HEK293T (cell line): ENCODE data around the gene ETV6.

Experiments used
- BHLHE40 ChIP-seq: fragments of 450-650 bp; IDR thresholded peaks from 2 replicates; pipeline ENCODE4 v1.6.1; 2016; ENCODE audit warnings: mild to moderate bottlenecking, moderate library complexity, borderline replicate concordance
- ELF4 ChIP-seq: fragments of 450-650 bp; IDR thresholded peaks from 2 replicates; pipeline ENCODE4 v1.6.1; 2017; ENCODE audit warnings: antibody characterized with exemption
- HDGF ChIP-seq: fragments of 450-650 bp; IDR thresholded peaks from 2 replicates; pipeline ENCODE4 v1.6.1; 2017; ENCODE audit warnings: antibody characterized with exemption, borderline replicate concordance
- SUZ12 ChIP-seq: fragments of 450-650 bp; IDR thresholded peaks from 2 replicates; pipeline ENCODE4 v1.6.1; 2016; ENCODE audit warnings: mild to moderate bottlenecking
- TARDBP ChIP-seq: fragments of 450-650 bp; IDR thresholded peaks from 2 replicates; pipeline ENCODE4 v1.6.1; 2016
- TF ChIP-seq, protein P1 (sequence below): fragments of 450-650 bp; IDR thresholded peaks from 2 replicates; pipeline ENCODE4 v1.6.1; 2016

DNA sequence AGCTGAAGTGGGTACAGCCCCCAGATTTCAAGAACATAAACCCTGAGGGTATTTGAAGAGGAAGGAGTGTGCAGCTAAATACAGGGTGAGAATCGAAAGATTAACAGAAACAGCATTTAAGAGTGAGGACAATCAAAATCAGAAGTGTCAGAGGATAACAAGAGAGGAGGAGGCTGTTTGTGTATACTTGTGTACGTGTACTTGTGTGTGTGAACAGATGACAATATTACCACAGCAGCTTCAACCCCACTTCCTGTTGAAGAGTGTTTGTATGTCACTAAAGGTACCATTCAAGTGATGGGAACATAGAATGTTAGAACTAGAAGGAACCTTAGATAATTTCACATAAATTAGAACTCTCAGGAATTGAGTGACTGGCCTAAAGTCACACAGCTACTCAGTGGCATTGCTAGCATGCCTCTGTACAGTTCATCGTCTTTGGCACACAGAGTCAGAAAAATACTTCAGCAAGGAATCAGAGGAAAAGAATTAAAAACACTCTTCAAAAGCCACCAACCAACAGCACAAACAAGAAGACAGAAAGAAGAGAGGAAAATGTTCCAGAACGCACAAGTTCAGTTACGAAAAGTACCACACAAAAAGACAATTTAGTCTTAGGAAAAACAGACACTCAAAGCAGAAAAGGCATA lies 256.9 kb downstream of the ETV6 start:
- TF ChIP-seq SUZ12 (no peak), ELF4 (no peak), HDGF (no peak), TARDBP (no peak), BHLHE40 (no peak)
- TF ChIP-seq, protein P1, sequence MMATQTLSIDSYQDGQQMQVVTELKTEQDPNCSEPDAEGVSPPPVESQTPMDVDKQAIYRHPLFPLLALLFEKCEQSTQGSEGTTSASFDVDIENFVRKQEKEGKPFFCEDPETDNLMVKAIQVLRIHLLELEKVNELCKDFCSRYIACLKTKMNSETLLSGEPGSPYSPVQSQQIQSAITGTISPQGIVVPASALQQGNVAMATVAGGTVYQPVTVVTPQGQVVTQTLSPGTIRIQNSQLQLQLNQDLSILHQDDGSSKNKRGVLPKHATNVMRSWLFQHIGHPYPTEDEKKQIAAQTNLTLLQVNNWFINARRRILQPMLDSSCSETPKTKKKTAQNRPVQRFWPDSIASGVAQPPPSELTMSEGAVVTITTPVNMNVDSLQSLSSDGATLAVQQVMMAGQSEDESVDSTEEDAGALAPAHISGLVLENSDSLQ = no peak
